Subcutaneous adipose tissue (tissue), 4 donors: ENCODE data around the gene TMEM18. TPM values are rescaled to one million over a fixed set of nuclear protein-coding genes. Genes with fewer than 3 reads are reported as not detected.

Experiments
- CTCF ChIP-seq: fragments of 450-650 bp; IDR thresholded peaks from one replicate; pipeline ENCODE4 v1.5.1; 2016; ENCODE audit warnings: low read depth, mild to moderate bottlenecking, control low read depth, antibody characterized with exemption, moderate library complexity
- total RNA-seq, 4 donors: library from RNA; depleted of rRNA; stranded (reverse); fragments of >200 nt; gene quantifications; one replicate each; pipeline ENCODE4 v1.1.0, GENCODE V29; 2016

Gene TMEM18
- total RNA-seq, 4 donors from 2014 or later: 11.9 to 29.9 (median 15.1) TPM

GRCh38 chr2:692767-693166, 15.6 kb upstream of the TMEM18 start:
- TF ChIP-seq CTCF: no peak

GRCh38 chr2:691821-692761, 14.9 kb upstream of the TMEM18 start:
- no peak for TF ChIP-seq CTCF

- no peak for TF ChIP-seq CTCF
Observed at GRCh38 chr2:690799-691198, 13.6 kb upstream of the TMEM18 start.

- TF ChIP-seq CTCF: no peak
Observed at GRCh38 chr2:689877-690510, 12.8 kb upstream of the TMEM18 start.

GRCh38 chr2:689237-689636, 12.0 kb upstream of the TMEM18 start:
- TF ChIP-seq CTCF: no peak

- TF ChIP-seq CTCF: no peak
Observed at GRCh38 chr2:688504-689076, 11.4 kb upstream of the TMEM18 start.

- no peak for TF ChIP-seq CTCF
Observed at GRCh38 chr2:685421-685820, 8.2 kb upstream of the TMEM18 start.
